Gastrocnemius medialis (tissue), 4 donors: ENCODE results near the gene NUTM2D.
"Not testable (repeated sequence)": the region's sequence is repeated elsewhere in the genome, so short reads cannot be mapped to it uniquely, and the experiment has no call there.

ENCODE experiments used
- CTCF ChIP-seq, 5 experiments: fragments of 450-650 bp in 3 of 5; fragments of 200-600 bp in 2 of 5; sonication (generic) in 2 of 5; IDR thresholded peaks in 4 of 5; conservative IDR thresholded peaks in 1 of 5; 1 replicate in 4 of 5; 2 replicates in 1 of 5; pipeline ENCODE4 v1.5.1; 2016 to 2019; ENCODE audit warnings: antibody characterized with exemption in 5 of 5, mild to moderate bottlenecking in 3 of 5, moderate library complexity in 3 of 5
- POLR2A ChIP-seq, 2 donors: fragments of 450-650 bp; IDR thresholded peaks; one replicate each; pipeline ENCODE4 v1.6.1; 2017; ENCODE audit warnings: antibody characterized with exemption in 2 of 2, mild to moderate bottlenecking in 2 of 2, moderate library complexity in 2 of 2

- TF ChIP-seq POLR2A (IDR thresholded peaks at IDR 0.05); CTCF (IDR thresholded peaks at IDR 0.05 in 4 of 5, conservative IDR thresholded peaks at IDR 0.05 in 1 of 5): not testable (repeated sequence)
Measured at GRCh38 chr10:87332687-87333086, 24.9 kb upstream of the NUTM2D start.
